ENCODE measurements around the gene OR5K1. TPM values are rescaled to one million over a fixed set of nuclear protein-coding genes. Genes with fewer than 3 reads are reported as not detected.

The OR5K1 gene
- total RNA-seq, 1 experiment from 2014 or later: not detected

DNA sequence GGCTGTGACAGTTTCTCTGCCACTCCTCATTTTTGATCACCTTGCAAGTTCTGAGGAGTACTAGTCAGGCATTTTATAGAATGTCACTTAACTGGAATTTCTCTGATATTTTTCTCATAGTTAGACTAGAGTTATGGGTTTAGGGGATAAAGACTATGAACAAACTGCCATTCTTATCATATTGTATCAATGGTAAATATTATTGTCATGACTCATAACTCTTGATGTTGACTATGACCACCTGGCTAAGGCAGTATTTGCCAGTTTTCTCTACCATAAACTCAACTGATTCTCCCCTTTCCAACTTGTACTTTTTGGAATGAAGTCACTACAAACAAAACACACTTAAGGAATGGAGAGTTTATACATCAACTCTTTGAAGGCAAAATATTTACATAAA lies 22.7 kb upstream of the OR5K1 start:
- ChIA-PET POLR2A (ENCODE audit: low non-redundant PET) (no interaction called here), CTCF (no interaction called here)
- H3K27me3 ChIP-seq (replicated peaks; ENCODE audit: insufficient read depth, low read depth, low read length, poor library complexity): peaks cover 9% of the 10 kb centered on the region
- intact Hi-C loops (cut with micrococcal nuclease; ENCODE audit: unreplicated experiment): no loop called here
- DNase-seq (ENCODE audit: low spot score): no peak
- TF ChIP-seq EZH2 (IDR thresholded peaks at IDR 0.05; ENCODE audit: borderline replicate concordance, low read depth, low read length, poor library complexity, severe bottlenecking): no peak
- no peak for TF ChIP-seq CTCF (conservative IDR thresholded peaks at IDR 0.05; ENCODE audit: low read depth, low read length)
- no peaks in the 10 kb centered on the region for H3K36me3 ChIP-seq (ENCODE audit: insufficient read depth, low read length, poor library complexity, severe bottlenecking)
- no peaks in the 10 kb centered on the region for H3K4me1 ChIP-seq (ENCODE audit: insufficient read depth, low read length, poor library complexity, severe bottlenecking)
- H3K4me3 ChIP-seq (ENCODE audit: low read depth, low read length, poor library complexity, severe bottlenecking): no peak overlapping the region
- no peaks in the 10 kb centered on the region for H3K9me3 ChIP-seq (ENCODE audit: low read depth, low read length, poor library complexity, severe bottlenecking)
- H3K27ac ChIP-seq (ENCODE audit: low read depth, low read length, poor library complexity, severe bottlenecking): no peak overlapping the region
- BruUV-seq (replicated peaks): no TSS peak

DNA sequence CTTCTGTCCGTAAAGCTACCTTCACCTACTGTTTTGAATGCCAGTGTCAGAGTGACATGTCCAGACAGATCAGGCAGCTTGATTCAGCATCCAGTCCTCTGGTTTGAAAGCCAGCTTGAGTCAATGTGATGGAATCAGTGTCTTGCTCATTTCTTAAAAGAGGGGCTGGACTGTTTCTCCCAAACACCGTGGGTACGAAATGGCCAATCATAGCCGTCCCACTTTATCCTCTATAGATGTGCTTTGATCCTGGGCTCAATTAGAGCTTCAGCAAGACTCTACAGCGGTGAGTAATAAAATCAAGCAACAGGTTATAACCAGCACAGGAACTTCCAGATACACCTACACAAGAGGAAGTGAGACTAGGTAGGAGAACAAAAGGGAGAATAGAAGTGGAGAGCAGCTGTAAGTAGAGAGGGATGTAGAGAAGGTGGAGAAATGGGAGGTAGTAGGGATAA lies 17.0 kb upstream of the OR5K1 start:
- H3K27ac ChIP-seq (ENCODE audit: low read depth, low read length, poor library complexity, severe bottlenecking): no peak overlapping the region
- DNase-seq (ENCODE audit: low spot score): no peak
- no peak overlapping the region for H3K4me3 ChIP-seq (ENCODE audit: low read depth, low read length, poor library complexity, severe bottlenecking)
- H3K9me3 ChIP-seq (ENCODE audit: low read depth, low read length, poor library complexity, severe bottlenecking): no peaks in the 10 kb centered on the region
- TF ChIP-seq EZH2 (IDR thresholded peaks at IDR 0.05; ENCODE audit: borderline replicate concordance, low read depth, low read length, poor library complexity, severe bottlenecking): no peak
- TF ChIP-seq CTCF (conservative IDR thresholded peaks at IDR 0.05; ENCODE audit: low read depth, low read length): no peak
- BruUV-seq (replicated peaks): no TSS peak
- intact Hi-C loops (cut with micrococcal nuclease; ENCODE audit: unreplicated experiment): no loop called here
- POLR2A ChIA-PET (ENCODE audit: low non-redundant PET): no interaction called here
- CTCF ChIA-PET: no interaction called here
- H3K36me3 ChIP-seq (ENCODE audit: insufficient read depth, low read length, poor library complexity, severe bottlenecking): no peaks in the 10 kb centered on the region
- H3K4me1 ChIP-seq (ENCODE audit: insufficient read depth, low read length, poor library complexity, severe bottlenecking): no peaks in the 10 kb centered on the region
- H3K27me3 ChIP-seq (replicated peaks; ENCODE audit: insufficient read depth, low read depth, low read length, poor library complexity): peaks cover 24% of the 10 kb centered on the region

DNA sequence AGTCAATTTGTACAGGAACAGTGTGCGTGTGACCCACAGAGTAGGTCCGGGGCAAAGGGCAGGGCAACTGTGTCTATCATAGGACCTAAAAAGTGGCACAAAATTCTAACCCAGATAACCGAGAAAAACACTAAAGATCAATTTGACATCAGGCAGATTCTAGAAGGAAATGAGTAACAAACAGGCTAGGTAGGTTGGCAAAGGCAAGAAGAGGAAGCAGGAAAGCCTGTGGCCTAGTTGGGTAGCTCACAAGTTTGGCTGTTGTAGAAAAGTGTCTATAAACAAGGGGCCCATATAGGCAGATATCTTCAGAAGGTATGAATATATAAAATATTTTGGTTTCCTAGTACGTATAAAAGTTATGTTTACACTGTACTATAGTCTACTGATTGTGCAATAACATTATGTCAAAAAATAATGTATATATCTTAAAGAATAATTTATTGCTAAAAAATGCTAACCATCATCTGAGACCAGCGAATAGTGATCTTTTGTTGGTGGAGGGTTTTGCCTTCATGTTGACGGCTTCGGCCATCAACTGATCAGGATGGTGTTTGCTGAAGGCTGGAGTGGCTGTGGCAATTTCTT lies 13.3 kb upstream of the OR5K1 start:
- Histone ChIP-seq H3K9me3 (ENCODE audit: low read depth, low read length, poor library complexity, severe bottlenecking) (no peaks in the 10 kb centered on the region), H3K36me3 (ENCODE audit: insufficient read depth, low read length, poor library complexity, severe bottlenecking) (no peaks in the 10 kb centered on the region), H3K27me3 (replicated peaks; ENCODE audit: insufficient read depth, low read depth, low read length, poor library complexity) (peaks cover 21% of the 10 kb centered on the region), H3K4me3 (ENCODE audit: low read depth, low read length, poor library complexity, severe bottlenecking) (no peak overlapping the region), H3K27ac (ENCODE audit: low read depth, low read length, poor library complexity, severe bottlenecking) (no peak overlapping the region), H3K4me1 (ENCODE audit: insufficient read depth, low read length, poor library complexity, severe bottlenecking) (no peaks in the 10 kb centered on the region)
- intact Hi-C loops (cut with micrococcal nuclease; ENCODE audit: unreplicated experiment): no loop called here
- DNase-seq (ENCODE audit: low spot score): no peak
- BruUV-seq (replicated peaks): no TSS peak
- TF ChIP-seq EZH2 (IDR thresholded peaks at IDR 0.05; ENCODE audit: borderline replicate concordance, low read depth, low read length, poor library complexity, severe bottlenecking) (no peak), CTCF (conservative IDR thresholded peaks at IDR 0.05; ENCODE audit: low read depth, low read length) (no peak)
- CTCF ChIA-PET: no interaction called here
- POLR2A ChIA-PET (ENCODE audit: low non-redundant PET): no interaction called here

Measured in A673 (cell line).